Activated CD8-positive, alpha-beta memory T cell treated with anti-CD3 and anti-CD28 coated beads, Interleukin-2, amount 50 U/mL, for 4 hours (primary cell): Measurements from ENCODE around the gene NTS.

Experiments used
- DNase-seq: peaks from one replicate; pipeline ENCODE4 v3.0.0-alpha.2; 2020

Gene NTS

DNA sequence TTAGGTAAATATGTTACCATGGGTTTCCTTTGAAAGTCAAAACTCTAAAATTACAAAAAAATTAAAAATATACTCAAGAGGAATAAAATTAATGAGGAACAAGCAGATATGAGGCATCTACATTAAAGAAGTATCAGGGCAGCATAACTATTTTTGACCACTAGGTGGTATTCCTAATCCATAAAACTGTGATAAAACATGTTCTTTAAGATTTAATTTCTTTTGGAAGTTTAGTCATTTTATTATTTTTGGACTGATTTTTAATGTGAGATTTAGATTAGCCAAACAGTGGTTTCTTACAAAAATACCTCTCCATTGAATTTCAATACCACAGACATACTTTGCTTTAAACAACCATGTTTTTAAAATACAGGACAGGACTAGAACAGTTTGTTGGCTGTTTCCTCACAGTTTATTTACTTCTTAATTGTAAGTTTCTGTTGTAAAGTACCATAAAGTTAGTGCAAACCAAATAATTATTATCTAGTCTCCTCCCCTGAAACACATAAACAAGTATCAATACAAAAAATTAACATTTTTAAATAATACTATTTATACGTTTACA lies 49.8 kb downstream of the NTS start:
- no peak for DNase-seq

DNA sequence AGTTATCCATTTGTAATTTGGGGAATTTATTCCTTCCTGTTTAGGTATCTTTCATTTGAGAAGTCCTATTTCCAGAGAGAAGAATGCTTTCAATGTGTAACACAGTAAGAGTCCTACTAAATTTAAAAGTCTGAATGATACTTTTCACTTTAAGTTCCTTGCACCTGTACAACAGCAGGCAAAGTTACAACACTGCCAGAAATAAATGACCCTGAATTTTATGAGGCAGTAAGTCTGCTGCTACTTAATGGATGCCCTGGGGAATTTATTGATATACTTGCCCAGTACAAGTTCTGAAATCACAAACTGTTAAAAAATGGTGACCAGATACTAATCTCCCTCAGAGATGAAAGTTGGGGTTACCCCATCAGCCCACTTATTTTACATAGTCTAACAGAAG lies 53.1 kb downstream of the NTS start:
- no peak for DNase-seq
